Panc1 (cell line): ENCODE measurements around the gene GHDC. TPM values are rescaled to one million over a fixed set of nuclear protein-coding genes. Genes with fewer than 3 reads are reported as not detected.
"Not testable (repeated sequence)": the region's sequence is repeated elsewhere in the genome, so short reads cannot be mapped to it uniquely, and the experiment has no call there.

Experiments
- ATAC-seq: fragments of 200-7000 bp; cut with Tn5 transposase; 2 replicates; pipeline ENCODE4 v1.9.1; 2020; ENCODE audit warnings: mild to moderate bottlenecking, moderate library complexity
- BruUV-seq: library from RNA; stranded (reverse); fragments of 400-500 nt; replicated peaks from 2 replicates; lab custom pipeline; 2021; lab: Mats Ljungman, UMichigan
- CTCF ChIA-PET: fragments of 300-600 bp; sonication (Branson Sonifier 250); formaldehyde crosslinking; loops from one replicate; lab custom pipeline; 2022; ENCODE audit warnings: antibody characterized with exemption; lab: Charles Lee
- POLR2A ChIA-PET: fragments of 300-600 bp; sonication (Branson Sonifier 250); formaldehyde crosslinking; loops from one replicate; lab custom pipeline; 2022; ENCODE audit warnings: antibody characterized with exemption; lab: Charles Lee
- DNase-seq: peaks from one replicate; pipeline ENCODE4 v3.0.0-alpha.2; 2010; ENCODE audit warnings: low read depth, low spot score
- H3K27ac ChIP-seq: 2 replicates; pipeline ENCODE4 v1.5.1; 2011; ENCODE audit warnings: mild to moderate bottlenecking, low read length, inconsistent platforms
- H3K27me3 ChIP-seq: fragments of 200-500 bp; sonication (Bioruptor generic); 2 replicates; pipeline ENCODE4 v1.6.0; 2014; ENCODE audit warnings: low read length, inconsistent platforms; ENCODE audit not compliant: control insufficient read depth, insufficient read depth
- H3K36me3 ChIP-seq: fragments of 200-500 bp; sonication (Bioruptor generic); 2 replicates; pipeline ENCODE4 v1.5.1; 2014; ENCODE audit warnings: inconsistent platforms, mild to moderate bottlenecking, low read length, moderate library complexity; ENCODE audit not compliant: control insufficient read depth, insufficient read depth
- H3K4me1 ChIP-seq: 2 replicates; pipeline ENCODE4 v1.5.1; 2011; ENCODE audit warnings: inconsistent platforms, mild to moderate bottlenecking, low read length, moderate library complexity; ENCODE audit not compliant: control insufficient read depth, insufficient read depth
- H3K4me3 ChIP-seq, 2 experiments: 2 replicates each; pipeline ENCODE4 v1.5.1; 2011 to 2012; ENCODE audit warnings: low read depth in 2 of 2, low read length in 2 of 2, mild to moderate bottlenecking in 2 of 2, inconsistent platforms in 1 of 2, moderate library complexity in 1 of 2
- H3K9me3 ChIP-seq: fragments of 200-500 bp; sonication (Bioruptor generic); 2 replicates; pipeline ENCODE4 v1.5.1; 2014; ENCODE audit warnings: low read depth, mild to moderate bottlenecking, inconsistent platforms, low read length, moderate library complexity; ENCODE audit not compliant: control insufficient read depth, insufficient read depth
- CTCF ChIP-seq: fragments of 450-650 bp; IDR thresholded peaks from 2 replicates; pipeline ENCODE4 v1.5.1; 2017; ENCODE audit warnings: mild to moderate bottlenecking
- POLR2AphosphoS5 ChIP-seq: IDR thresholded peaks from 2 replicates; pipeline ENCODE4 v1.6.1; 2012; ENCODE audit warnings: mild to moderate bottlenecking, low read depth, low read length, moderate library complexity
- REST ChIP-seq, 2 experiments: IDR thresholded peaks; 2 replicates each; pipeline ENCODE4 v1.6.1; 2011 to 2012; ENCODE audit warnings: low read depth in 2 of 2, control low read depth in 1 of 2, low read length in 1 of 2, mild to moderate bottlenecking in 1 of 2, moderate library complexity in 1 of 2; ENCODE audit not compliant: insufficient read depth in 1 of 2
- SIN3A ChIP-seq: IDR thresholded peaks from 2 replicates; pipeline ENCODE4 v1.6.1; 2012; ENCODE audit warnings: low read depth, mild to moderate bottlenecking, low read length, moderate library complexity, borderline replicate concordance; ENCODE audit not compliant: insufficient read depth
- TCF7L2 ChIP-seq: IDR thresholded peaks from 2 replicates; pipeline ENCODE4 v1.6.1; 2011; ENCODE audit warnings: mild to moderate bottlenecking, low read depth, low read length, inconsistent platforms
- in situ Hi-C: cut with HindIII; loops from 2 replicates; pipeline ENCODE4 v1.10.0; 2016; ENCODE audit warnings: low sequenced_read_pairs, low pct_unique_long_range_greater_than_20kb
- intact Hi-C: fragments of 100-400 bp; cut with micrococcal nuclease; formaldehyde crosslinking; loops from one replicate; pipeline ENCODE4 v1.10.0; 2022; ENCODE audit not compliant: unreplicated experiment
- total RNA-seq: library from RNA; stranded (reverse); gene quantifications from one replicate; pipeline ENCODE4 v1.2.1, GENCODE V29; 2021; ENCODE audit not compliant: unreplicated experiment

GHDC gene
- total RNA-seq, 1 experiment from 2014 or later: 21.8 TPM

- BruUV-seq: no TSS peak
- intact Hi-C loops: no loop called here
- CTCF ChIA-PET: no interaction called here
- POLR2A ChIA-PET: no interaction called here
- no peak for TF ChIP-seq TCF7L2
- no peak for TF ChIP-seq SIN3A
- TF ChIP-seq REST (IDR thresholded peaks at IDR 0.05; ENCODE audit: insufficient read depth in 1 of 2, low read depth in 2 of 2, low read length in 1 of 2): no peak
- no peak for TF ChIP-seq POLR2AphosphoS5
- no peak for TF ChIP-seq CTCF
- Histone ChIP-seq H3K4me1 (peaks cover 42% of the 10 kb centered on the region), H3K27ac (peak overlapping the region; percentile 84), H3K4me3 (no peak overlapping the region), H3K9me3 (no peaks in the 10 kb centered on the region), H3K27me3 (no peaks in the 10 kb centered on the region), H3K36me3 (no peaks in the 10 kb centered on the region)
- in situ Hi-C loops: no loop called here
- DNase-seq (no peak), ATAC-seq (no peak)
These were observed 47.6 kb upstream of the GHDC start for GRCh38 chr17:42241871-42242270.

GRCh38 chr17:42240863-42241262 is 46.6 kb upstream of the GHDC start:
- intact Hi-C loops, H3K36me3 ChIP-seq, H3K27me3 ChIP-seq, ATAC-seq, DNase-seq, BruUV-seq, H3K9me3 ChIP-seq, POLR2A ChIA-PET, H3K4me3 ChIP-seq, in situ Hi-C loops: not testable (repeated sequence)
- H3K4me1 ChIP-seq: peaks cover 39% of the 10 kb centered on the region
- CTCF ChIA-PET: interaction anchor here (0.5 kb wide), 1 partner anchor 27 kb away, joined by 6 read pairs; no protein-coding TSS in a partner anchor
- H3K27ac ChIP-seq: peak overlapping the region; percentile 69

- CTCF ChIA-PET: no interaction called here
These were observed 45.9 kb upstream of the GHDC start for GRCh38 chr17:42240201-42240600.

More at GRCh38 chr17:42240201-42240600, 45.9 kb upstream of the GHDC start:
- in situ Hi-C loops: no loop called here
- peaks cover 42% of the 10 kb centered on the region for H3K4me1 ChIP-seq
- H3K9me3 ChIP-seq: no peaks in the 10 kb centered on the region
- POLR2A ChIA-PET: no interaction called here
- intact Hi-C loops: no loop called here
- no peaks in the 10 kb centered on the region for H3K27me3 ChIP-seq
- ATAC-seq: no peak
- peak overlapping the region; percentile 69 for H3K27ac ChIP-seq
- BruUV-seq: no TSS peak
- TF ChIP-seq SIN3A (no peak), POLR2AphosphoS5 (no peak), REST (IDR thresholded peaks at IDR 0.05; ENCODE audit: insufficient read depth in 1 of 2, low read depth in 2 of 2, low read length in 1 of 2) (no peak), TCF7L2 (no peak), CTCF (no peak)
- H3K36me3 ChIP-seq: no peaks in the 10 kb centered on the region
- no peak for DNase-seq
- no peak overlapping the region for H3K4me3 ChIP-seq
